OCI-LY1 (cell line): ENCODE results near the gene CST8.

ENCODE experiments used
- H2AFZ ChIP-seq: fragments of 200-600 bp; sonication (generic), shearing (Covaris generic); 2 replicates; pipeline ENCODE4 v1.6.0; 2014; ENCODE audit warnings: antibody characterized with exemption, mild to moderate bottlenecking, low read length
- H3F3A ChIP-seq: fragments of 200-600 bp; sonication (generic), shearing (Covaris generic); 2 replicates; pipeline ENCODE4 v1.6.0; 2014; ENCODE audit warnings: mild to moderate bottlenecking, antibody characterized with exemption, low read length, moderate library complexity; ENCODE audit not compliant: insufficient read depth
- H3K27ac ChIP-seq: fragments of 200-600 bp; sonication (generic); 2 replicates; pipeline ENCODE4 v1.5.1; 2014; ENCODE audit warnings: low read length, mixed run types, mild to moderate bottlenecking, low read depth; ENCODE audit not compliant: poor library complexity, severe bottlenecking
- H3K27me3 ChIP-seq: fragments of 200-600 bp; sonication (generic); 2 replicates; pipeline ENCODE4 v1.6.0; 2014; ENCODE audit warnings: antibody characterized with exemption, mild to moderate bottlenecking, low read length, moderate library complexity; ENCODE audit not compliant: insufficient read depth
- H3K36me3 ChIP-seq: fragments of 200-600 bp; sonication (generic); 2 replicates; pipeline ENCODE4 v1.6.1; 2014; ENCODE audit warnings: mild to moderate bottlenecking, antibody characterized with exemption, low read length, moderate library complexity, mixed read lengths; ENCODE audit not compliant: insufficient read depth
- H3K4me1 ChIP-seq: fragments of 200-600 bp; sonication (generic); 2 replicates; pipeline ENCODE4 v1.5.1; 2014; ENCODE audit warnings: mild to moderate bottlenecking, low read length, moderate library complexity; ENCODE audit not compliant: insufficient read depth, severe bottlenecking
- H3K4me2 ChIP-seq: fragments of 200-600 bp; sonication (generic), shearing (Covaris generic); 2 replicates; pipeline ENCODE4 v1.6.1; 2014; ENCODE audit warnings: low read length
- H3K4me3 ChIP-seq: fragments of 200-600 bp; sonication (generic); 2 replicates; pipeline ENCODE4 v1.5.1; 2014; ENCODE audit warnings: low read length, low read depth, mild to moderate bottlenecking, mixed read lengths; ENCODE audit not compliant: poor library complexity, severe bottlenecking
- H3K79me2 ChIP-seq: fragments of 200-600 bp; shearing (Covaris generic); 2 replicates; pipeline ENCODE4 v1.6.1; 2016; ENCODE audit warnings: mixed run types, low read length, mixed read lengths; ENCODE audit not compliant: insufficient read depth
- H3K9ac ChIP-seq: fragments of 200-600 bp; sonication (generic), shearing (Covaris generic); 2 replicates; pipeline ENCODE4 v1.6.1; 2014; ENCODE audit warnings: mild to moderate bottlenecking, low read length, mixed read lengths
- H3K9me2 ChIP-seq: fragments of 200-600 bp; sonication (generic), shearing (Covaris generic); 2 replicates; pipeline ENCODE4 v1.6.1; 2014; ENCODE audit warnings: low read depth, mild to moderate bottlenecking, low read length, mixed read lengths
- H3K9me3 ChIP-seq: fragments of 200-600 bp; shearing (Covaris generic); 2 replicates; pipeline ENCODE4 v1.6.1; 2014; ENCODE audit warnings: low read length, mixed read lengths
- H4K20me1 ChIP-seq: fragments of 200-600 bp; sonication (generic), shearing (Covaris generic); 2 replicates; pipeline ENCODE4 v1.6.0; 2016; ENCODE audit warnings: mild to moderate bottlenecking, low read length; ENCODE audit not compliant: insufficient read depth
- EZH2 ChIP-seq: fragments of 200-600 bp; sonication (generic), shearing (Covaris generic); IDR thresholded peaks from 2 replicates; pipeline ENCODE4 v1.8.0; 2017; ENCODE audit warnings: borderline replicate concordance, mixed run types, mild to moderate bottlenecking, antibody characterized with exemption, low read length, moderate library complexity, mixed read lengths
- TF ChIP-seq, protein P1 (sequence below): fragments of 200-600 bp; sonication (generic), shearing (Covaris generic); IDR thresholded peaks from 2 replicates; pipeline ENCODE4 v1.5.1; 2017; ENCODE audit warnings: mild to moderate bottlenecking, antibody characterized with exemption, low read length, moderate library complexity, mixed read lengths

CST8 gene

DNA sequence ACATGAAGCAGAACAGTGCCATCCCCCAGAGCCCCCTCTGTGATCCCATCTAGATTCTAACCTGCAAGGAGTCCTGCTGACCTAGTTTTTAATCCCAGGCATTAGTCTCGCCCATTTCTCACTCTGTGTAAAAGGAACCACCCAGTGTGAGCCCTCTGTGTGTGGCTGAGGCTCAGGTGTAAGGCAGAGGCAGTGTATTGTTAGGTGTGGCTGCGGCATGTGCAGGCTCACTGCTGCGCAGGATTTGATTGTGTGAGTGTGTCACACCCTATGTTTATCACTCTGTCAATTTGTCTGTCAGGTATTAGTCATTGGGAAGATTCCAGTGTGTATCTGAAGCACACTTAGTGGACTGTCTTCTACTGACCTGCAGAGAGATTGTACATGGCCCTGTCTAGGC is 13.7 kb upstream of the CST8 start:
- H3K27ac ChIP-seq: no peak overlapping the region
- no peaks in the 10 kb centered on the region for H4K20me1 ChIP-seq
- no peaks in the 10 kb centered on the region for H3K27me3 ChIP-seq
- H3K4me3 ChIP-seq: no peak overlapping the region
- H3F3A ChIP-seq: no peaks in the 10 kb centered on the region
- H3K4me2 ChIP-seq: no peak overlapping the region
- H3K9me3 ChIP-seq: no peaks in the 10 kb centered on the region
- no peaks in the 10 kb centered on the region for H3K4me1 ChIP-seq
- no peaks in the 10 kb centered on the region for H3K79me2 ChIP-seq
- H3K9me2 ChIP-seq: no peaks in the 10 kb centered on the region
- H3K36me3 ChIP-seq: no peaks in the 10 kb centered on the region
- no peak overlapping the region for H2AFZ ChIP-seq
- no peak overlapping the region for H3K9ac ChIP-seq
- TF ChIP-seq, protein P1, sequence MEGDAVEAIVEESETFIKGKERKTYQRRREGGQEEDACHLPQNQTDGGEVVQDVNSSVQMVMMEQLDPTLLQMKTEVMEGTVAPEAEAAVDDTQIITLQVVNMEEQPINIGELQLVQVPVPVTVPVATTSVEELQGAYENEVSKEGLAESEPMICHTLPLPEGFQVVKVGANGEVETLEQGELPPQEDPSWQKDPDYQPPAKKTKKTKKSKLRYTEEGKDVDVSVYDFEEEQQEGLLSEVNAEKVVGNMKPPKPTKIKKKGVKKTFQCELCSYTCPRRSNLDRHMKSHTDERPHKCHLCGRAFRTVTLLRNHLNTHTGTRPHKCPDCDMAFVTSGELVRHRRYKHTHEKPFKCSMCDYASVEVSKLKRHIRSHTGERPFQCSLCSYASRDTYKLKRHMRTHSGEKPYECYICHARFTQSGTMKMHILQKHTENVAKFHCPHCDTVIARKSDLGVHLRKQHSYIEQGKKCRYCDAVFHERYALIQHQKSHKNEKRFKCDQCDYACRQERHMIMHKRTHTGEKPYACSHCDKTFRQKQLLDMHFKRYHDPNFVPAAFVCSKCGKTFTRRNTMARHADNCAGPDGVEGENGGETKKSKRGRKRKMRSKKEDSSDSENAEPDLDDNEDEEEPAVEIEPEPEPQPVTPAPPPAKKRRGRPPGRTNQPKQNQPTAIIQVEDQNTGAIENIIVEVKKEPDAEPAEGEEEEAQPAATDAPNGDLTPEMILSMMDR: no peak
- no peak for TF ChIP-seq EZH2

DNA sequence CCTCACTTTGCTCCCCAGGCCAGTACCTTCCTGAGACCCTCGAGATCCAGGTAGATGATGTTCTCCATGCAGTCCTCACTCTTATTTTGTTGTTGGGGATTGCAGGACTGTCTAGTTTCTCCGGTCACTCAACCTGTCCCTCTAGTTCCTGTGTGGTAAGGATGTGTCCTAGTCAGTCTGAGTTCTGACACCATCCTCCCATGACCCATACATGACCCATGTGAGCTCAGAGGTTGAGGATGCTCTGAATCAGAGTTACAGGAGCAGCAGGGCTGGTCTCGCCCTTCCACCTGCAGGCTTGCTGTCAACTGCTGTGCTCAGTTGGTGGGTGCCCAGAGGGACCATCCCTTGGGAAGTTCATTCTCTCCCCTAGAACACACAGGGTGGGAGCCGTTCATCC is 11.9 kb upstream of the CST8 start:
- H3K4me3 ChIP-seq: no peak overlapping the region
- H3K4me1 ChIP-seq: no peaks in the 10 kb centered on the region
- no peak overlapping the region for H3K27ac ChIP-seq
- no peaks in the 10 kb centered on the region for H3K27me3 ChIP-seq
- no peaks in the 10 kb centered on the region for H3K79me2 ChIP-seq
- H3K9ac ChIP-seq: no peak overlapping the region
- H2AFZ ChIP-seq: no peak overlapping the region
- H3K4me2 ChIP-seq: no peak overlapping the region
- H4K20me1 ChIP-seq: no peaks in the 10 kb centered on the region
- H3K9me3 ChIP-seq: no peaks in the 10 kb centered on the region
- no peaks in the 10 kb centered on the region for H3K9me2 ChIP-seq
- H3K36me3 ChIP-seq: no peaks in the 10 kb centered on the region
- no peak for TF ChIP-seq EZH2
- TF ChIP-seq, protein P1: no peak
- H3F3A ChIP-seq: no peaks in the 10 kb centered on the region

DNA sequence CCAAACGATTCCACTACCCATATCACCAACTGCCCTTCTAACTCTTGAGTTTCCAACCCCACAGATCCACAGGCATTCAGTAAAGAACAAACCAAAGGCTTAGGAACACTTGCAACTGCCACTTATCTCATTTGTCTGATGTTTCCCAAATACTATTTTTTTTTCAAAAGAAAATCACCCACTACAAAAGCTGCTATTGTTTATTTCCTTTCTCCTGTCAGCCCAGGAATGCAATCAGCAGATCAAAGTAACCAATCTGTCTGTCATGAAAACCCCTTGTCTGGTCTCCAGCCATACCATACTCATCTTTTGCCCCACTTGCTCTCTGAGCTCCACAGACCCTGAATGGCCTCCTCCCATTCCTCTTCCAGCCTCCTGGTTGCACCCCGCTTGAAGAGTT is 8.8 kb upstream of the CST8 start:
- H3K27ac ChIP-seq: no peak overlapping the region
- H3K4me1 ChIP-seq: no peaks in the 10 kb centered on the region
- H3K4me3 ChIP-seq: no peak overlapping the region
- no peak overlapping the region for H2AFZ ChIP-seq
- no peaks in the 10 kb centered on the region for H3K79me2 ChIP-seq
- no peaks in the 10 kb centered on the region for H3K9me3 ChIP-seq
- TF ChIP-seq, protein P1: no peak
- no peak for TF ChIP-seq EZH2
- H3K36me3 ChIP-seq: no peaks in the 10 kb centered on the region
- H4K20me1 ChIP-seq: no peaks in the 10 kb centered on the region
- H3K9ac ChIP-seq: no peak overlapping the region
- no peaks in the 10 kb centered on the region for H3K9me2 ChIP-seq
- H3K27me3 ChIP-seq: no peaks in the 10 kb centered on the region
- H3F3A ChIP-seq: no peaks in the 10 kb centered on the region
- H3K4me2 ChIP-seq: no peak overlapping the region
